ENCODE results near the gene CYB561D1.

GRCh38 chr1:109470245-109470644 is 23.6 kb upstream of the CYB561D1 start:
- no peak for TF ChIP-seq CTCF (IDR thresholded peaks at IDR 0.05; ENCODE audit: borderline replicate concordance, extremely low read depth, low read length, poor library complexity, severe bottlenecking)
- no peak for TF ChIP-seq EZH2 (IDR thresholded peaks at IDR 0.05; ENCODE audit: borderline replicate concordance, low read depth, low read length, severe bottlenecking)
